GM12878 (cell line): ENCODE results near the gene NFU1. TPM values are rescaled to one million over a fixed set of nuclear protein-coding genes. Genes with fewer than 3 reads are reported as not detected.

Source experiments
- ATAC-seq: fragments of 200-7000 bp; cut with Tn5 transposase; 3 replicates; pipeline ENCODE4 v1.9.1; 2020; ENCODE audit warnings: mild to moderate bottlenecking, moderate library complexity
- BruUV-seq: library from RNA; stranded (reverse); fragments of 400-500 nt; replicated peaks from 2 replicates; lab custom pipeline; 2021; lab: Mats Ljungman, UMichigan
- CTCF ChIA-PET: fragments of 300-600 bp; sonication (Branson Sonifier 250); formaldehyde crosslinking; extraction: SDS; loops from one replicate; lab custom pipeline; 2021; ENCODE audit warnings: inconsistent platforms; lab: Yijun Ruan, JAX
- POLR2A ChIA-PET: fragments of 350-600 bp; formaldehyde crosslinking; extraction: SDS; loops from one replicate; lab custom pipeline; 2021; ENCODE audit warnings: inconsistent platforms; lab: Charles Lee
- RAD21 ChIA-PET: fragments of 300-600 bp; sonication (Branson Sonifier 250); formaldehyde crosslinking; loops from one replicate; lab custom pipeline; 2023; ENCODE audit warnings: antibody characterized with exemption; ENCODE audit not compliant: unreplicated experiment; lab: Charles Lee
- SMC1A ChIA-PET: fragments of 300-600 bp; sonication (Branson Sonifier 250); formaldehyde crosslinking; loops from one replicate; lab custom pipeline; 2023; ENCODE audit not compliant: unreplicated experiment, uncharacterized antibody; lab: Charles Lee
- DNase-seq: peaks from one replicate; pipeline ENCODE4 v3.0.0-alpha.2; 2011; ENCODE audit warnings: low read depth, low spot score
- FAIRE-seq: peaks from 3 replicates; lab custom pipeline; 2011; peaks lifted over from hg19 to GRCh38; lab: Jason Lieb, UNC
- H2AFZ ChIP-seq: 2 replicates; pipeline ENCODE4 v1.6.0; 2011; ENCODE audit warnings: low read depth, low read length, control low read depth; ENCODE audit not compliant: control insufficient read depth
- H3K27ac ChIP-seq: 2 replicates; pipeline ENCODE4 v1.5.1; 2011; ENCODE audit warnings: control low read depth; ENCODE audit not compliant: control insufficient read depth, insufficient read depth
- H3K27me3 ChIP-seq, 2 experiments: replicated peaks in 1 of 2; 2 replicates each; pipeline versions ENCODE4 v1.6.0 to v1.6.1; 2011; ENCODE audit warnings: low read length in 1 of 2; ENCODE audit not compliant: control insufficient read depth in 2 of 2, insufficient read depth in 2 of 2
- H3K36me3 ChIP-seq, 2 experiments: 2 replicates each; pipeline ENCODE4 v1.5.1; 2011; ENCODE audit warnings: low read length in 1 of 2; ENCODE audit not compliant: control insufficient read depth in 2 of 2, insufficient read depth in 2 of 2
- H3K4me1 ChIP-seq: 2 replicates; pipeline ENCODE4 v1.6.1; 2011; ENCODE audit warnings: mild to moderate bottlenecking, low read length, moderate library complexity, mixed read lengths; ENCODE audit not compliant: control insufficient read depth, insufficient read depth
- H3K4me2 ChIP-seq: 2 replicates; pipeline ENCODE4 v1.6.0; 2011; ENCODE audit warnings: control low read depth; ENCODE audit not compliant: control insufficient read depth, insufficient read depth
- H3K4me3 ChIP-seq: fragments of 200-600 bp; sonication (generic); 2 replicates; pipeline ENCODE4 v1.5.1; 2016
- H3K79me2 ChIP-seq: 2 replicates; pipeline ENCODE4 v1.6.0; 2011; ENCODE audit warnings: low read length; ENCODE audit not compliant: control insufficient read depth, insufficient read depth
- H3K9ac ChIP-seq: 2 replicates; pipeline ENCODE4 v1.8.0; 2011; ENCODE audit warnings: low read length, control low read depth, mixed read lengths; ENCODE audit not compliant: control insufficient read depth, insufficient read depth
- H3K9me3 ChIP-seq: replicated peaks from 3 replicates; pipeline ENCODE4 v1.5.1; 2011; ENCODE audit warnings: mild to moderate bottlenecking, low read length; ENCODE audit not compliant: control insufficient read depth, insufficient read depth
- H4K20me1 ChIP-seq: 2 replicates; pipeline ENCODE4 v1.6.0; 2011; ENCODE audit not compliant: control insufficient read depth, insufficient read depth
- TCF3 ChIP-seq: IDR thresholded peaks from 2 replicates; pipeline ENCODE4 v1.6.1; 2012; ENCODE audit warnings: low read depth, mild to moderate bottlenecking, low read length, borderline replicate concordance; ENCODE audit not compliant: insufficient read depth
- ZNF687 ChIP-seq: fragments of 450-650 bp; IDR thresholded peaks from 2 replicates; pipeline ENCODE4 v1.6.1; 2017; ENCODE audit warnings: mild to moderate bottlenecking, moderate library complexity
- WGBS: methylation state at CpG from one replicate; pipeline ENCODE4 v1.1.6; 2016; ENCODE audit warnings: low lambda C conversion rate; ENCODE audit not compliant: insufficient replicate concordance, insufficient coverage; ENCODE audit errors: missing lambda C conversion rate; 5-methylcytosine and 5-hydroxymethylcytosine counted together
- in situ Hi-C: fragments of 300-500 bp; cut with MboI; formaldehyde crosslinking; loops from 9 replicates; pipeline ENCODE4 v1.14.3; 2018; ENCODE audit warnings: mixed read lengths
- intact Hi-C: fragments of 100-400 bp; cut with micrococcal nuclease; formaldehyde crosslinking; loops from one replicate; pipeline ENCODE4 v1.14.2; 2022; ENCODE audit not compliant: unreplicated experiment
- polyA plus RNA-seq, 11 experiments: library from polyadenylated mRNA; depleted of rRNA in 4 of 11; unstranded in 6 of 11; stranded (reverse) in 5 of 11; fragments of >200 nt; fragmentation: Nextera tagmentation in 4 of 11; fragmentation: Illumina TruSeq in 1 of 11; extraction: Ambion mirVana in 4 of 11; extraction: Trizol in 1 of 11; gene quantifications; 1 replicate in 1 of 11; 2 replicates in 10 of 11; pipeline versions ENCODE4 v1.2.1 to v1.2.3, GENCODE V29; 2011 to 2016; ENCODE audit warnings: inconsistent platforms in 2 of 11, missing spikeins in 2 of 11, low read depth in 1 of 11
- total RNA-seq, 4 experiments: library from RNA; depleted of rRNA in 3 of 4; stranded (reverse); fragments of >200 nt in 3 of 4; fragmentation: Illumina TruSeq in 1 of 4; extraction: Trizol in 1 of 4; gene quantifications; 2 replicates each; pipeline versions ENCODE4 v1.2.1 to v1.2.3, GENCODE V29; 2013 to 2021
- TF ChIP-seq, protein P1 (sequence below): fragments of 450-650 bp; IDR thresholded peaks from 2 replicates; pipeline ENCODE4 v1.6.1; 2017; ENCODE audit warnings: mild to moderate bottlenecking, moderate library complexity

The NFU1 gene
- total and polyA plus RNA-seq, 10 of the 15 experiments (the other 5 are each of a cell fraction or from before 2014, with no cell fraction given) = 27.3 to 86.0 (median 41.5) TPM

GRCh38 chr2:69452687-69453086 lies 15.5 kb upstream of the NFU1 start:
- no peak overlapping the region for H3K27ac ChIP-seq
- H3K4me3 ChIP-seq = no peak overlapping the region
- TF ChIP-seq ZNF687 (peak; percentile 86), TCF3 (no peak)
- TF ChIP-seq, protein P1, sequence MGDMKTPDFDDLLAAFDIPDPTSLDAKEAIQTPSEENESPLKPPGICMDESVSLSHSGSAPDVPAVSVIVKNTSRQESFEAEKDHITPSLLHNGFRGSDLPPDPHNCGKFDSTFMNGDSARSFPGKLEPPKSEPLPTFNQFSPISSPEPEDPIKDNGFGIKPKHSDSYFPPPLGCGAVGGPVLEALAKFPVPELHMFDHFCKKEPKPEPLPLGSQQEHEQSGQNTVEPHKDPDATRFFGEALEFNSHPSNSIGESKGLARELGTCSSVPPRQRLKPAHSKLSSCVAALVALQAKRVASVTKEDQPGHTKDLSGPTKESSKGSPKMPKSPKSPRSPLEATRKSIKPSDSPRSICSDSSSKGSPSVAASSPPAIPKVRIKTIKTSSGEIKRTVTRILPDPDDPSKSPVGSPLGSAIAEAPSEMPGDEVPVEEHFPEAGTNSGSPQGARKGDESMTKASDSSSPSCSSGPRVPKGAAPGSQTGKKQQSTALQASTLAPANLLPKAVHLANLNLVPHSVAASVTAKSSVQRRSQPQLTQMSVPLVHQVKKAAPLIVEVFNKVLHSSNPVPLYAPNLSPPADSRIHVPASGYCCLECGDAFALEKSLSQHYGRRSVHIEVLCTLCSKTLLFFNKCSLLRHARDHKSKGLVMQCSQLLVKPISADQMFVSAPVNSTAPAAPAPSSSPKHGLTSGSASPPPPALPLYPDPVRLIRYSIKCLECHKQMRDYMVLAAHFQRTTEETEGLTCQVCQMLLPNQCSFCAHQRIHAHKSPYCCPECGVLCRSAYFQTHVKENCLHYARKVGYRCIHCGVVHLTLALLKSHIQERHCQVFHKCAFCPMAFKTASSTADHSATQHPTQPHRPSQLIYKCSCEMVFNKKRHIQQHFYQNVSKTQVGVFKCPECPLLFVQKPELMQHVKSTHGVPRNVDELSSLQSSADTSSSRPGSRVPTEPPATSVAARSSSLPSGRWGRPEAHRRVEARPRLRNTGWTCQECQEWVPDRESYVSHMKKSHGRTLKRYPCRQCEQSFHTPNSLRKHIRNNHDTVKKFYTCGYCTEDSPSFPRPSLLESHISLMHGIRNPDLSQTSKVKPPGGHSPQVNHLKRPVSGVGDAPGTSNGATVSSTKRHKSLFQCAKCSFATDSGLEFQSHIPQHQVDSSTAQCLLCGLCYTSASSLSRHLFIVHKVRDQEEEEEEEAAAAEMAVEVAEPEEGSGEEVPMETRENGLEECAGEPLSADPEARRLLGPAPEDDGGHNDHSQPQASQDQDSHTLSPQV = peak; percentile 90
- WGBS = 98% methylated on average over 3 of the region's 3 CpGs
- H3K27me3 ChIP-seq = no peaks in the 10 kb centered on the region
- H3K9ac ChIP-seq = no peak overlapping the region
- H3K36me3 ChIP-seq = no peaks in the 10 kb centered on the region
- no TSS peak for BruUV-seq
- no peak overlapping the region for H2AFZ ChIP-seq
- in situ Hi-C loops = no loop called here
- SMC1A ChIA-PET = interaction anchor here (0.9 kb wide), 1 partner anchor 75 kb away, joined by 3 read pairs; no protein-coding TSS in a partner anchor
- intact Hi-C loops = no loop called here
- no peaks in the 10 kb centered on the region for H3K9me3 ChIP-seq
- H3K4me2 ChIP-seq = no peak overlapping the region
- H4K20me1 ChIP-seq = no peaks in the 10 kb centered on the region
- RAD21 ChIA-PET = interaction anchor here (0.6 to 1.4 kb wide), 3 partner anchors 15 to 75 kb away, joined by 3 to 6 read pairs (median 4); partner anchors contain the start of gene NFU1
- FAIRE-seq (no peak), ATAC-seq (no peak), DNase-seq (no peak)
- POLR2A ChIA-PET = interaction anchor here (2.0 kb wide), 1 partner anchor 16 kb away, joined by 11 read pairs; the partner anchor contains the start of gene NFU1
- CTCF ChIA-PET = interaction anchor here (0.9 to 2.8 kb wide), 3 partner anchors 12 to 112 kb away, joined by 3 to 18 read pairs (median 10); partner anchors contain the start of gene NFU1
- peaks cover 9% of the 10 kb centered on the region; the same call in 1 of the 2 replicates for H3K4me1 ChIP-seq
- no peaks in the 10 kb centered on the region for H3K79me2 ChIP-seq
